HFFc6 (cell line): ENCODE results near the gene PRDM5. TPM values are rescaled to one million over a fixed set of nuclear protein-coding genes. Genes with fewer than 3 reads are reported as not detected.
A peak's percentile ranks its signal among the peaks of the same experiment; 100 is the strongest.

ENCODE experiments used
- DNase-seq: peaks from one replicate; pipeline ENCODE4 v3.0.0-alpha.2; 2018
- H3K27ac Mint-ChIP-seq: 2 replicates; pipeline ENCODE4 v1.8.0; 2020; ENCODE audit warnings: mild to moderate bottlenecking, mixed read lengths
- H3K27me3 Mint-ChIP-seq: 2 replicates; pipeline ENCODE4 v1.8.0; 2021; ENCODE audit warnings: mild to moderate bottlenecking, moderate library complexity, mixed read lengths; ENCODE audit not compliant: insufficient read depth
- H3K36me3 Mint-ChIP-seq: 2 replicates; pipeline ENCODE4 v1.8.0; 2021; ENCODE audit warnings: low read depth, mixed read lengths
- H3K4me1 Mint-ChIP-seq: 2 replicates; pipeline ENCODE4 v1.8.0; 2020; ENCODE audit warnings: low read depth, mixed read lengths
- H3K4me3 Mint-ChIP-seq: 2 replicates; pipeline ENCODE4 v1.8.0; 2020; ENCODE audit warnings: mild to moderate bottlenecking, moderate library complexity, mixed read lengths
- H3K9me3 Mint-ChIP-seq: 2 replicates; pipeline ENCODE4 v1.8.0; 2020; ENCODE audit warnings: mild to moderate bottlenecking, mixed read lengths
- CTCF ChIP-seq: fragments of 200-600 bp; sonication (generic); IDR thresholded peaks from 2 replicates; pipeline ENCODE4 v1.5.0; 2021; ENCODE audit warnings: antibody characterized with exemption, mild to moderate bottlenecking
- total RNA-seq, 6 experiments: library from RNA; stranded (reverse); fragmentation: NEBNext Ultra II Directional; extraction: Animal tissue kit (Norgen Biotek cat#: 25700); gene quantifications; 2 replicates in 1 of 6; 3 replicates in 5 of 6; pipeline ENCODE4 v1.2.3, GENCODE V29; 2021

PRDM5 gene
- total RNA-seq, 6 experiments from 2014 or later: 8.3 to 13.4 (median 12.5) TPM

- Mint-ChIP-seq H3K27me3 (no peaks in the 10 kb centered on the region), H3K36me3 (no peaks in the 10 kb centered on the region), H3K9me3 (no peaks in the 10 kb centered on the region), H3K27ac (no peak overlapping the region), H3K4me1 (peaks cover 36% of the 10 kb centered on the region), H3K4me3 (no peak overlapping the region)
- TF ChIP-seq CTCF: no peak
- peak; percentile 56 for DNase-seq
Observed at GRCh38 chr4:120694973-120695372, 227.6 kb downstream of the PRDM5 start.

- TF ChIP-seq CTCF: no peak
Observed at GRCh38 chr4:120693816-120694215, 228.7 kb downstream of the PRDM5 start.

GRCh38 chr4:120692964-120693363 is 229.6 kb downstream of the PRDM5 start:
- Mint-ChIP-seq H3K9me3 (no peaks in the 10 kb centered on the region), H3K4me3 (no peak overlapping the region), H3K27me3 (no peaks in the 10 kb centered on the region), H3K4me1 (peaks cover 36% of the 10 kb centered on the region), H3K27ac (peak overlapping the region; percentile 83), H3K36me3 (no peaks in the 10 kb centered on the region)
- peak; percentile 83 for DNase-seq
- TF ChIP-seq CTCF: peak; percentile 13; the same call in 1 of the 2 replicates

More at GRCh38 chr4:120693816-120694215, 228.7 kb downstream of the PRDM5 start:
- H3K4me1 Mint-ChIP-seq: peaks cover 36% of the 10 kb centered on the region
- no peak for DNase-seq
- no peaks in the 10 kb centered on the region for H3K27me3 Mint-ChIP-seq
- no peaks in the 10 kb centered on the region for H3K36me3 Mint-ChIP-seq
- no peak overlapping the region for H3K4me3 Mint-ChIP-seq
- no peak overlapping the region for H3K27ac Mint-ChIP-seq
- H3K9me3 Mint-ChIP-seq: no peaks in the 10 kb centered on the region

GRCh38 chr4:120691536-120691935 is 231.0 kb downstream of the PRDM5 start:
- Mint-ChIP-seq H3K9me3 (no peaks in the 10 kb centered on the region), H3K27me3 (no peaks in the 10 kb centered on the region), H3K36me3 (no peaks in the 10 kb centered on the region), H3K4me1 (peaks cover 36% of the 10 kb centered on the region), H3K4me3 (no peak overlapping the region), H3K27ac (no peak overlapping the region)
- no peak for DNase-seq
- TF ChIP-seq CTCF: no peak

- TF ChIP-seq CTCF: no peak
- H3K4me3 Mint-ChIP-seq: no peak overlapping the region
- H3K36me3 Mint-ChIP-seq: no peaks in the 10 kb centered on the region
- H3K27me3 Mint-ChIP-seq: no peaks in the 10 kb centered on the region
- no peaks in the 10 kb centered on the region for H3K9me3 Mint-ChIP-seq
- no peak for DNase-seq
- no peak overlapping the region for H3K27ac Mint-ChIP-seq
- peaks cover 36% of the 10 kb centered on the region for H3K4me1 Mint-ChIP-seq
Observed at GRCh38 chr4:120691106-120691505, 231.4 kb downstream of the PRDM5 start.

GRCh38 chr4:120688791-120689190 is 233.7 kb downstream of the PRDM5 start:
- no peak for DNase-seq
- no peaks in the 10 kb centered on the region for H3K9me3 Mint-ChIP-seq
- H3K4me1 Mint-ChIP-seq: peaks cover 26% of the 10 kb centered on the region

More at GRCh38 chr4:120688791-120689190, 233.7 kb downstream of the PRDM5 start:
- Mint-ChIP-seq H3K36me3 (no peaks in the 10 kb centered on the region), H3K27ac (no peak overlapping the region), H3K27me3 (no peaks in the 10 kb centered on the region), H3K4me3 (no peak overlapping the region)
- TF ChIP-seq CTCF: no peak
